Left forelimb (tissue), 1 donor: ENCODE measurements around the gene PPAN.

ENCODE experiments used
- DNase-seq: peaks from one replicate; pipeline ENCODE4 v3.0.0-alpha.2; 2018; ENCODE audit warnings: low spot score

PPAN gene

GRCh38 chr19:10106100-10106936, at the start of gene PPAN:
Gene PPAN, plus strand, starts transcription at chr19:10106362. Its CDS starts 33 bp downstream, at chr19:10106395.
- DNase-seq, result peak; percentile 97

- no peak for DNase-seq
Observed at GRCh38 chr19:10061717-10062310, 44.3 kb upstream of the PPAN start.

- DNase-seq, result no peak
Observed at GRCh38 chr19:10068205-10068604, 38.0 kb upstream of the PPAN start.

- DNase-seq, result no peak
Observed at GRCh38 chr19:10069046-10069445, 37.1 kb upstream of the PPAN start.

GRCh38 chr19:10070730-10071446, 35.3 kb upstream of the PPAN start:
- no peak for DNase-seq

- DNase-seq, result no peak
Observed at GRCh38 chr19:10074153-10074552, 32.0 kb upstream of the PPAN start.

- no peak for DNase-seq
Observed at GRCh38 chr19:10076535-10076934, 29.6 kb upstream of the PPAN start.

- no peak for DNase-seq
Observed at GRCh38 chr19:10078329-10078728, 27.8 kb upstream of the PPAN start.

- DNase-seq, result no peak
Observed at GRCh38 chr19:10079031-10079453, 27.1 kb upstream of the PPAN start.

- no peak for DNase-seq
Observed at GRCh38 chr19:10083911-10084310, 22.3 kb upstream of the PPAN start.

- DNase-seq, result no peak
Observed at GRCh38 chr19:10084803-10085202, 21.4 kb upstream of the PPAN start.

GRCh38 chr19:10085641-10086590, 20.2 kb upstream of the PPAN start, which contains the start of gene SHFL:
Gene SHFL, plus strand, starts transcription at chr19:10086317. Its CDS starts 111 bp downstream, at chr19:10086428.
- DNase-seq, result peak; percentile 83

GRCh38 chr19:10086591-10087192, 19.5 kb upstream of the PPAN start:
- DNase-seq, result no peak

GRCh38 chr19:10087296-10088061, 18.7 kb upstream of the PPAN start:
- DNase-seq, result no peak

- DNase-seq, result no peak
Observed at GRCh38 chr19:10088949-10089554, 17.1 kb upstream of the PPAN start.

- DNase-seq, result no peak
Observed at GRCh38 chr19:10089801-10090375, 16.3 kb upstream of the PPAN start.

- DNase-seq, result no peak
Observed at GRCh38 chr19:10091370-10091687, 14.8 kb upstream of the PPAN start.

GRCh38 chr19:10091895-10092641, 14.1 kb upstream of the PPAN start:
- no peak for DNase-seq
